NCI-H2196 treated with DMSO at 0.1 percent for 48 hours (cell line): Measurements from ENCODE around the gene ADIG.
"Not testable (repeated sequence)": the region's sequence is repeated elsewhere in the genome, so short reads cannot be mapped to it uniquely, and the experiment has no call there.

Experiments used
- DNase-seq: peaks from one replicate; lab custom pipeline; 2025; ENCODE audit not compliant: unreplicated experiment; lab: John Stamatoyannopoulos, UW

Gene ADIG

GRCh38 chr20:38569747-38570525, 11.1 kb upstream of the ADIG start:
- DNase-seq = no peak

GRCh38 chr20:38573413-38573812, 7.6 kb upstream of the ADIG start:
- no peak for DNase-seq

GRCh38 chr20:38579219-38579910, 1.6 kb upstream of the ADIG start:
- no peak for DNase-seq

GRCh38 chr20:38579921-38580320, 1.1 kb upstream of the ADIG start:
- no peak for DNase-seq

GRCh38 chr20:38581830-38582358, 897 bp downstream of the ADIG start:
- DNase-seq = no peak

- DNase-seq = no peak
Observed at GRCh38 chr20:38583306-38583705, 2.3 kb downstream of the ADIG start.

GRCh38 chr20:38584099-38584763, 3.2 kb downstream of the ADIG start:
- DNase-seq = no peak

- DNase-seq = no peak
Observed at GRCh38 chr20:38585404-38586180, 4.6 kb downstream of the ADIG start.

- DNase-seq = no peak
Observed at GRCh38 chr20:38586181-38586525, 5.2 kb downstream of the ADIG start.

GRCh38 chr20:38588303-38588702, 7.3 kb downstream of the ADIG start:
- no peak for DNase-seq

- DNase-seq = no peak
Observed at GRCh38 chr20:38589351-38589750, 8.4 kb downstream of the ADIG start.

- no peak for DNase-seq
Observed at GRCh38 chr20:38589967-38590675, 9.1 kb downstream of the ADIG start.

GRCh38 chr20:38590676-38591473, 9.9 kb downstream of the ADIG start:
- no peak for DNase-seq

- DNase-seq = no peak
Observed at GRCh38 chr20:38591474-38592410, 10.7 kb downstream of the ADIG start.

- DNase-seq = not testable (repeated sequence)
Observed at GRCh38 chr20:38592411-38592790, 11.4 kb downstream of the ADIG start.

GRCh38 chr20:38594281-38594680, 13.3 kb downstream of the ADIG start:
- DNase-seq = not testable (repeated sequence)

GRCh38 chr20:38595886-38596285, 14.9 kb downstream of the ADIG start:
- not testable (repeated sequence) for DNase-seq

GRCh38 chr20:38599410-38599882, 18.4 kb downstream of the ADIG start:
- peak; percentile 50 for DNase-seq
